KOPT-K1 (cell line): Measurements from ENCODE around the gene KLHL15.
"Not testable (repeated sequence)": the region's sequence is repeated elsewhere in the genome, so short reads cannot be mapped to it uniquely, and the experiment has no call there.

ENCODE experiments used
- H3K27ac ChIP-seq: fragments of 200-600 bp; sonication (generic); 2 replicates; pipeline ENCODE4 v1.5.1; 2016; ENCODE audit warnings: antibody characterized with exemption, mild to moderate bottlenecking, low read depth, low read length; ENCODE audit not compliant: poor library complexity, severe bottlenecking
- H3K36me3 ChIP-seq: fragments of 200-600 bp; sonication (generic); 2 replicates; pipeline ENCODE4 v1.5.1; 2017; ENCODE audit warnings: antibody characterized with exemption, mild to moderate bottlenecking, low read length, moderate library complexity; ENCODE audit not compliant: insufficient read depth
- H3K9me3 ChIP-seq: fragments of 200-600 bp; sonication (generic); 2 replicates; pipeline ENCODE4 v1.5.1; 2017; ENCODE audit warnings: antibody characterized with exemption, low read length, mild to moderate bottlenecking; ENCODE audit not compliant: insufficient read depth, poor library complexity, severe bottlenecking

The KLHL15 gene

GRCh38 chrX:24027086-24027485 is at the start of gene KLHL15:
KLHL15 (minus strand) TSS chrX:24027186; CDS start chrX:24006693, 20,493 bp downstream.
- peak within 1 kb of the TSS; percentile 88 for H3K27ac ChIP-seq
- peaks cover 8% of the 10 kb centered on the region; the same call in 1 of the 2 replicates for H3K36me3 ChIP-seq
- H3K9me3 ChIP-seq: no peaks in the 10 kb centered on the region

- Histone ChIP-seq H3K27ac (no peak overlapping the region), H3K9me3 (no peaks in the 10 kb centered on the region), H3K36me3 (peaks cover 99% of the 10 kb centered on the region)
Measured at GRCh38 chrX:24069877-24070276, 42.9 kb upstream of the KLHL15 start.

GRCh38 chrX:24063488-24063887 is 36.5 kb upstream of the KLHL15 start:
- H3K36me3 ChIP-seq: peaks cover 92% of the 10 kb centered on the region
- no peak overlapping the region for H3K27ac ChIP-seq
- no peaks in the 10 kb centered on the region for H3K9me3 ChIP-seq

- H3K9me3 ChIP-seq: no peaks in the 10 kb centered on the region
- peaks cover 15% of the 10 kb centered on the region for H3K36me3 ChIP-seq
- H3K27ac ChIP-seq: no peak overlapping the region
Measured at GRCh38 chrX:24055043-24055356, 28.0 kb upstream of the KLHL15 start.

GRCh38 chrX:24054182-24055042 is 27.4 kb upstream of the KLHL15 start, which contains the start of gene EIF2S3:
EIF2S3 (plus strand) TSS chrX:24054956; CDS start chrX:24054969, 13 bp downstream.
- Histone ChIP-seq H3K27ac (no peak within 1 kb of the TSS), H3K36me3 (peaks cover 9% of the 10 kb centered on the region), H3K9me3 (no peaks in the 10 kb centered on the region)

- not testable (repeated sequence) for H3K27ac ChIP-seq, H3K9me3 ChIP-seq, H3K36me3 ChIP-seq
Measured at GRCh38 chrX:24050522-24051318, 23.7 kb upstream of the KLHL15 start.

GRCh38 chrX:24049643-24050042 is 22.7 kb upstream of the KLHL15 start:
- not testable (repeated sequence) for H3K36me3 ChIP-seq, H3K27ac ChIP-seq, H3K9me3 ChIP-seq

- not testable (repeated sequence) for H3K27ac ChIP-seq, H3K9me3 ChIP-seq, H3K36me3 ChIP-seq
Measured at GRCh38 chrX:24046060-24046459, 19.1 kb upstream of the KLHL15 start.

GRCh38 chrX:24037729-24038128 is 10.7 kb upstream of the KLHL15 start:
- H3K27ac ChIP-seq: no peak overlapping the region
- H3K36me3 ChIP-seq: no peaks in the 10 kb centered on the region
- H3K9me3 ChIP-seq: no peaks in the 10 kb centered on the region

- no peaks in the 10 kb centered on the region for H3K36me3 ChIP-seq
- no peaks in the 10 kb centered on the region for H3K9me3 ChIP-seq
- no peak overlapping the region for H3K27ac ChIP-seq
Measured at GRCh38 chrX:24034485-24034884, 7.5 kb upstream of the KLHL15 start.

GRCh38 chrX:24030597-24030996 is 3.6 kb upstream of the KLHL15 start:
- no peak overlapping the region for H3K27ac ChIP-seq
- no peaks in the 10 kb centered on the region for H3K36me3 ChIP-seq
- H3K9me3 ChIP-seq: no peaks in the 10 kb centered on the region

- Histone ChIP-seq H3K9me3 (no peaks in the 10 kb centered on the region), H3K27ac (no peak overlapping the region), H3K36me3 (peaks cover under 1% of the 10 kb centered on the region; the same call in 1 of the 2 replicates)
Measured at GRCh38 chrX:24027985-24028384, 999 bp upstream of the KLHL15 start.

- peaks cover 14% of the 10 kb centered on the region for H3K36me3 ChIP-seq
- no peaks in the 10 kb centered on the region for H3K9me3 ChIP-seq
- H3K27ac ChIP-seq: no peak overlapping the region
Measured at GRCh38 chrX:24026432-24026831, 554 bp downstream of the KLHL15 start.

GRCh38 chrX:24025741-24026403 is 1.1 kb downstream of the KLHL15 start:
- H3K27ac ChIP-seq: peak overlapping the region; percentile 88
- no peaks in the 10 kb centered on the region for H3K9me3 ChIP-seq
- H3K36me3 ChIP-seq: peaks cover 17% of the 10 kb centered on the region
